ENCODE results near the gene NBL1. TPM values are rescaled to one million over a fixed set of nuclear protein-coding genes. Genes with fewer than 3 reads are reported as not detected.

NBL1 gene
- total RNA-seq, 1 experiment from 2014 or later: 100 TPM

- peak; percentile 55 for TF ChIP-seq CTCF (IDR thresholded peaks at IDR 0.05; ENCODE audit: unreplicated experiment)
- Mint-ChIP-seq H3K27me3 (ENCODE audit: unreplicated experiment) (peaks cover 40% of the 10 kb centered on the region), H3K9me3 (ENCODE audit: low read depth, unreplicated experiment) (no peaks in the 10 kb centered on the region), H3K4me3 (ENCODE audit: low read depth, unreplicated experiment) (no peak overlapping the region), H3K27ac (ENCODE audit: unreplicated experiment) (no peak overlapping the region), H3K36me3 (ENCODE audit: insufficient read depth, unreplicated experiment) (peaks cover 11% of the 10 kb centered on the region), H3K4me1 (ENCODE audit: low read depth, unreplicated experiment) (peaks cover 8% of the 10 kb centered on the region)
- no peak for DNase-seq
- intact Hi-C loops (cut with micrococcal nuclease; ENCODE audit: unreplicated experiment): no loop called here
- CTCF ChIA-PET: interaction anchor here (0.8 to 2.6 kb wide), 3 partner anchors 21 to 153 kb away, joined by 3 to 10 read pairs (median 3); partner anchors contain the start of gene RNF186
- no TSS peak for BruUV-seq (replicated peaks)
Measured at GRCh38 chr1:19661721-19662228, 17.7 kb downstream of the NBL1 start.

DNA sequence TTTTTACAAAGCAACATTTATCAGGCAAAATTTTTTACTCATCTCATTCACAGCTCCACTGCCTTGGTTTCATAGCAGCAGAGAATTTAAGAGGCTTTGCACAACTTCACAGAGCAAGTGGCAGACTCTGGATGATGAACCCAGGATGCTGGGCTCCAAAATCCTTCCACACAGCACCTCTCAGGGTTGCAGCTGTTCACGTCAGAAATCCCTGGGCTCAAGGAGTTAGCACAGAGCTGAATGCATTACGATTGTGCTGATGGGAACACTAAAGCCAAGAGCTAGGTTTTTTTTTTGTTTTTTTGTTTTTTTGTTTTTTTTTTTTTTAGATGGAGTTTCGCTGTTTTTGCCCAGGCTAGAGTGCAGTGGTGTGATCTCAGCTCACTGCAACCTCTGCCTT, 18.2 kb downstream of the NBL1 start:
- intact Hi-C loops (cut with micrococcal nuclease; ENCODE audit: unreplicated experiment): no loop called here
- H3K27me3 Mint-ChIP-seq (ENCODE audit: unreplicated experiment): peaks cover 45% of the 10 kb centered on the region
- no peak for DNase-seq
- no TSS peak for BruUV-seq (replicated peaks)
- H3K4me1 Mint-ChIP-seq (ENCODE audit: low read depth, unreplicated experiment): peaks cover 8% of the 10 kb centered on the region
- CTCF ChIA-PET: interaction anchor here (0.7 to 2.6 kb wide), 5 partner anchors 8 to 290 kb away, joined by 3 to 10 read pairs (median 3); partner anchors contain the start of gene RNF186
- no peak overlapping the region for H3K27ac Mint-ChIP-seq (ENCODE audit: unreplicated experiment)
- no peak for TF ChIP-seq CTCF (IDR thresholded peaks at IDR 0.05; ENCODE audit: unreplicated experiment)
- peaks cover 6% of the 10 kb centered on the region for H3K36me3 Mint-ChIP-seq (ENCODE audit: insufficient read depth, unreplicated experiment)
- no peak overlapping the region for H3K4me3 Mint-ChIP-seq (ENCODE audit: low read depth, unreplicated experiment)
- no peaks in the 10 kb centered on the region for H3K9me3 Mint-ChIP-seq (ENCODE audit: low read depth, unreplicated experiment)

GRCh38 chr1:19664453-19665185, 20.5 kb downstream of the NBL1 start, which contains the start of gene HTR6:
Gene HTR6, plus strand, starts transcription at chr1:19664875. Its CDS starts 879 bp downstream, at chr1:19665754.
- no peak within 1 kb of the TSS for H3K27ac Mint-ChIP-seq (ENCODE audit: unreplicated experiment)
- H3K4me3 Mint-ChIP-seq (ENCODE audit: low read depth, unreplicated experiment): peak within 1 kb of the TSS; percentile 54
- BruUV-seq (replicated peaks): no TSS peak
- TF ChIP-seq CTCF (IDR thresholded peaks at IDR 0.05; ENCODE audit: unreplicated experiment): no peak
- intact Hi-C loops (cut with micrococcal nuclease; ENCODE audit: unreplicated experiment): no loop called here
- no peaks in the 10 kb centered on the region for H3K9me3 Mint-ChIP-seq (ENCODE audit: low read depth, unreplicated experiment)
- peaks cover 68% of the 10 kb centered on the region for H3K27me3 Mint-ChIP-seq (ENCODE audit: unreplicated experiment)
- no peaks in the 10 kb centered on the region for H3K36me3 Mint-ChIP-seq (ENCODE audit: insufficient read depth, unreplicated experiment)
- no peak for DNase-seq
- H3K4me1 Mint-ChIP-seq (ENCODE audit: low read depth, unreplicated experiment): peaks cover 2% of the 10 kb centered on the region
- CTCF ChIA-PET: no interaction called here

- Mint-ChIP-seq H3K36me3 (ENCODE audit: insufficient read depth, unreplicated experiment) (no peaks in the 10 kb centered on the region), H3K27me3 (ENCODE audit: unreplicated experiment) (peaks cover 73% of the 10 kb centered on the region), H3K27ac (ENCODE audit: unreplicated experiment) (no peak overlapping the region)
Measured at GRCh38 chr1:19665186-19665495, 21.0 kb downstream of the NBL1 start.

More at GRCh38 chr1:19665186-19665495, 21.0 kb downstream of the NBL1 start:
- no peak for DNase-seq
- intact Hi-C loops (cut with micrococcal nuclease; ENCODE audit: unreplicated experiment): no loop called here
- no TSS peak for BruUV-seq (replicated peaks)
- H3K9me3 Mint-ChIP-seq (ENCODE audit: low read depth, unreplicated experiment): no peaks in the 10 kb centered on the region
- CTCF ChIA-PET: no interaction called here
- no peaks in the 10 kb centered on the region for H3K4me1 Mint-ChIP-seq (ENCODE audit: low read depth, unreplicated experiment)
- TF ChIP-seq CTCF (IDR thresholded peaks at IDR 0.05; ENCODE audit: unreplicated experiment): no peak
- peak overlapping the region; percentile 54 for H3K4me3 Mint-ChIP-seq (ENCODE audit: low read depth, unreplicated experiment)
